Neural cell (in vitro differentiated cells): ENCODE measurements around the gene LPP.

Source experiments
- EP300 ChIP-seq: fragments of 450-650 bp; conservative IDR thresholded peaks from 2 replicates; pipeline ENCODE4 v1.6.1; 2014; ENCODE audit warnings: antibody characterized with exemption, mild to moderate bottlenecking, moderate library complexity; ENCODE audit not compliant: poor library complexity, severe bottlenecking
- EZH2 ChIP-seq: fragments of 200-600, 300-800 bp; shearing (Covaris generic), sonication (generic); IDR thresholded peaks from 2 replicates; pipeline ENCODE4 v1.6.1; 2014; ENCODE audit warnings: antibody characterized with exemption, low read length, borderline replicate concordance, mild to moderate bottlenecking; ENCODE audit not compliant: insufficient read depth, poor library complexity, severe bottlenecking
- MXI1 ChIP-seq: fragments of 450-650 bp; conservative IDR thresholded peaks from 2 replicates; pipeline ENCODE4 v1.6.1; 2014; ENCODE audit warnings: antibody characterized with exemption, mild to moderate bottlenecking; ENCODE audit not compliant: poor library complexity, severe bottlenecking
- RAD21 ChIP-seq: fragments of 450-650 bp; conservative IDR thresholded peaks from 2 replicates; pipeline ENCODE4 v1.6.1; 2014; ENCODE audit warnings: antibody characterized with exemption, mild to moderate bottlenecking, moderate library complexity
- REST ChIP-seq: IDR thresholded peaks from 2 replicates; pipeline ENCODE4 v1.6.1; 2012; ENCODE audit warnings: borderline replicate concordance
- SMC3 ChIP-seq: fragments of 450-650 bp; conservative IDR thresholded peaks from 2 replicates; pipeline ENCODE4 v1.6.1; 2014; ENCODE audit warnings: antibody characterized with exemption, mild to moderate bottlenecking, moderate library complexity; ENCODE audit not compliant: poor library complexity
- TF ChIP-seq, protein P1 (sequence below): fragments of 450-650 bp; IDR thresholded peaks from 2 replicates; pipeline ENCODE4 v1.5.1; 2014; ENCODE audit warnings: antibody characterized with exemption, mild to moderate bottlenecking, moderate library complexity; ENCODE audit not compliant: poor library complexity, severe bottlenecking

- TF ChIP-seq, protein P1, sequence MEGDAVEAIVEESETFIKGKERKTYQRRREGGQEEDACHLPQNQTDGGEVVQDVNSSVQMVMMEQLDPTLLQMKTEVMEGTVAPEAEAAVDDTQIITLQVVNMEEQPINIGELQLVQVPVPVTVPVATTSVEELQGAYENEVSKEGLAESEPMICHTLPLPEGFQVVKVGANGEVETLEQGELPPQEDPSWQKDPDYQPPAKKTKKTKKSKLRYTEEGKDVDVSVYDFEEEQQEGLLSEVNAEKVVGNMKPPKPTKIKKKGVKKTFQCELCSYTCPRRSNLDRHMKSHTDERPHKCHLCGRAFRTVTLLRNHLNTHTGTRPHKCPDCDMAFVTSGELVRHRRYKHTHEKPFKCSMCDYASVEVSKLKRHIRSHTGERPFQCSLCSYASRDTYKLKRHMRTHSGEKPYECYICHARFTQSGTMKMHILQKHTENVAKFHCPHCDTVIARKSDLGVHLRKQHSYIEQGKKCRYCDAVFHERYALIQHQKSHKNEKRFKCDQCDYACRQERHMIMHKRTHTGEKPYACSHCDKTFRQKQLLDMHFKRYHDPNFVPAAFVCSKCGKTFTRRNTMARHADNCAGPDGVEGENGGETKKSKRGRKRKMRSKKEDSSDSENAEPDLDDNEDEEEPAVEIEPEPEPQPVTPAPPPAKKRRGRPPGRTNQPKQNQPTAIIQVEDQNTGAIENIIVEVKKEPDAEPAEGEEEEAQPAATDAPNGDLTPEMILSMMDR = no peak
- TF ChIP-seq RAD21 = no peak
- TF ChIP-seq EP300 = no peak
- TF ChIP-seq MXI1 = no peak
- no peak for TF ChIP-seq SMC3
- no peak for TF ChIP-seq REST
- no peak for TF ChIP-seq EZH2
Measured at GRCh38 chr3:188417271-188417696, 263.3 kb downstream of the LPP start.
